Natural killer cell (primary cell): ENCODE results near the gene NUDT16L1. TPM values are rescaled to one million over a fixed set of nuclear protein-coding genes. Genes with fewer than 3 reads are reported as not detected.

ENCODE experiments used
- ATAC-seq, 3 donors: fragments of 150-1000 bp in 2 of 3; fragments of 200-7000 bp in 1 of 3; cut with Tn5 transposase; 1 replicate in 1 of 3; 2 replicates in 2 of 3; pipeline ENCODE4 v1.10.0; 2021; ENCODE audit warnings: mild to moderate bottlenecking in 2 of 3, moderate library complexity in 2 of 3
- DNase-seq, 2 donors: peaks; one replicate each; pipeline versions ENCODE4 v3.0.0 to v3.0.0-alpha.2; 2013 to 2021; ENCODE audit warnings: mixed read lengths in 1 of 2
- H3K27ac ChIP-seq: one replicate; pipeline ENCODE4 v1.5.1; 2013; ENCODE audit warnings: mild to moderate bottlenecking, low read length
- H3K27me3 ChIP-seq: one replicate; pipeline ENCODE4 v1.6.1; 2013; ENCODE audit warnings: low read length; ENCODE audit not compliant: control insufficient read depth, insufficient read depth
- H3K36me3 ChIP-seq: one replicate; pipeline ENCODE4 v1.6.1; 2013; ENCODE audit warnings: low read length; ENCODE audit not compliant: control insufficient read depth, insufficient read depth
- H3K4me1 ChIP-seq: one replicate; pipeline ENCODE4 v1.6.1; 2013; ENCODE audit warnings: low read length; ENCODE audit not compliant: control insufficient read depth, insufficient read depth
- H3K4me3 ChIP-seq: one replicate; pipeline ENCODE4 v1.5.1; 2013; ENCODE audit warnings: low read length
- H3K9me3 ChIP-seq: one replicate; pipeline ENCODE4 v1.6.1; 2013; ENCODE audit warnings: low read length; ENCODE audit not compliant: control insufficient read depth, insufficient read depth
- H3K27ac Mint-ChIP-seq, 2 donors: one replicate each; pipeline ENCODE4 v1.8.0; 2022; ENCODE audit warnings: mild to moderate bottlenecking in 2 of 2, mixed read lengths in 2 of 2, moderate library complexity in 1 of 2
- H3K27me3 Mint-ChIP-seq, 2 donors: one replicate each; pipeline ENCODE4 v1.8.0; 2022; ENCODE audit warnings: low read depth in 2 of 2, mixed read lengths in 2 of 2
- H3K36me3 Mint-ChIP-seq: one replicate; pipeline ENCODE4 v1.8.0; 2022; ENCODE audit warnings: mixed read lengths
- H3K4me1 Mint-ChIP-seq, 2 donors: one replicate each; pipeline ENCODE4 v1.8.0; 2022; ENCODE audit warnings: mixed read lengths in 2 of 2
- H3K4me3 Mint-ChIP-seq: one replicate; pipeline ENCODE4 v1.8.0; 2022; ENCODE audit warnings: mild to moderate bottlenecking, moderate library complexity, mixed read lengths
- H3K9me3 Mint-ChIP-seq, 2 donors: one replicate each; pipeline ENCODE4 v1.8.0; 2022; ENCODE audit warnings: mixed read lengths in 2 of 2
- WGBS: methylation state at CpG from one replicate; pipeline ENCODE4 v1.1.7; 2013; ENCODE audit warnings: missing lambda C conversion rate; ENCODE audit not compliant: insufficient coverage; 5-methylcytosine and 5-hydroxymethylcytosine counted together
- intact Hi-C: fragments of 100-400 bp; cut with micrococcal nuclease; formaldehyde crosslinking; loops from one replicate; pipeline ENCODE4 v1.14.2; 2022
- total RNA-seq, 4 donors: library from RNA; stranded (reverse); fragments of 120-200 nt in 1 of 4; gene quantifications; one replicate each; pipeline versions ENCODE4 v1.2.3 to v1.2.4, GENCODE V29; 2013 to 2022
- TF ChIP-seq, protein P1 (sequence below): fragments of 200-600 bp; IDR thresholded peaks from one replicate; pipeline ENCODE4 v1.8.0; 2022; ENCODE audit warnings: antibody characterized with exemption

Gene NUDT16L1
- total RNA-seq, 3 donors from 2014 or later (not counting 1 experiment from before 2014, with no cell fraction given), result 30.8 to 39.1 (median 35.0) TPM

DNA sequence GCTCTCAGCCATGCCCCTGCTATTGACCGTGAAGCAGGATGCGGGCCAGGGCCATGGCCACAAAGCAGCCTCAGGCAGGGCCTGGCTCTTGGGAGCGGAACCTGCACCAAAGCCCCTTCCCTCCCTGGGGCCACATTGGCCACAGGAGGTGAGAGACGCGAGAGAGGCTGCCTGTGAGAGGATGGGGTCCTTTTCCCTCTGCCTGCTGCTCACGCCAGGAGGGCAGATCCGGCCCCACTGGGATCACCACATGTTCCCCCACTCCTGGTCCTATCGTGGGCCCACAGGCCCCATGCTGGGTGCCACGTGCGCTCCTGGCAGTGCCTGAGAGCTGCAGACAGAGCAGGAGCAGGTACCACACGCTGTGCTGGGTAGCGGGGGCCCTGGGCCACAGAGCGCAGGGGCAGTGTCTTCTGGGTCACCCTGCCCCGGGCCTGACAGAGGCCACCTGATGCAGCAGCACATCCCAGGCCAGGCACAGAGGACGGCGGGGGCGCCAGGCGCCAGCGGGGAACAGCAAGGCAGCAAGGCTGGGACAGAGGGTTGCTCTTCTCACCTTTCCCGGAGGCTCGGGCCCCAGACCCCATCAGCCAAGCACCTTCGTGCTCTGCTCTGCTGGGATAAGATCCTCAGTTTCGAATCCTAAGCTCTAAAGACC is 9.2 kb upstream of the NUDT16L1 start:
- Mint-ChIP-seq H3K36me3 (no peaks in the 10 kb centered on the region), H3K9me3 (no peaks in the 10 kb centered on the region), H3K4me1 (peaks cover 0 to 9% of the 10 kb centered on the region in 2 donors), H3K4me3 (no peak overlapping the region), H3K27ac (no peak overlapping the region), H3K27me3 (no peaks in the 10 kb centered on the region)
- Histone ChIP-seq H3K9me3 (no peaks in the 10 kb centered on the region), H3K27me3 (no peaks in the 10 kb centered on the region), H3K4me1 (peaks cover 9% of the 10 kb centered on the region), H3K27ac (no peak overlapping the region), H3K36me3 (peaks cover 39% of the 10 kb centered on the region), H3K4me3 (no peak overlapping the region)
- no peak for ATAC-seq
- TF ChIP-seq, protein P1, sequence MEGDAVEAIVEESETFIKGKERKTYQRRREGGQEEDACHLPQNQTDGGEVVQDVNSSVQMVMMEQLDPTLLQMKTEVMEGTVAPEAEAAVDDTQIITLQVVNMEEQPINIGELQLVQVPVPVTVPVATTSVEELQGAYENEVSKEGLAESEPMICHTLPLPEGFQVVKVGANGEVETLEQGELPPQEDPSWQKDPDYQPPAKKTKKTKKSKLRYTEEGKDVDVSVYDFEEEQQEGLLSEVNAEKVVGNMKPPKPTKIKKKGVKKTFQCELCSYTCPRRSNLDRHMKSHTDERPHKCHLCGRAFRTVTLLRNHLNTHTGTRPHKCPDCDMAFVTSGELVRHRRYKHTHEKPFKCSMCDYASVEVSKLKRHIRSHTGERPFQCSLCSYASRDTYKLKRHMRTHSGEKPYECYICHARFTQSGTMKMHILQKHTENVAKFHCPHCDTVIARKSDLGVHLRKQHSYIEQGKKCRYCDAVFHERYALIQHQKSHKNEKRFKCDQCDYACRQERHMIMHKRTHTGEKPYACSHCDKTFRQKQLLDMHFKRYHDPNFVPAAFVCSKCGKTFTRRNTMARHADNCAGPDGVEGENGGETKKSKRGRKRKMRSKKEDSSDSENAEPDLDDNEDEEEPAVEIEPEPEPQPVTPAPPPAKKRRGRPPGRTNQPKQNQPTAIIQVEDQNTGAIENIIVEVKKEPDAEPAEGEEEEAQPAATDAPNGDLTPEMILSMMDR, result no peak
- DNase-seq, result no peak
- WGBS, result 98% methylated on average over 23 of the region's 23 CpGs
- intact Hi-C loops, result no loop called here

DNA sequence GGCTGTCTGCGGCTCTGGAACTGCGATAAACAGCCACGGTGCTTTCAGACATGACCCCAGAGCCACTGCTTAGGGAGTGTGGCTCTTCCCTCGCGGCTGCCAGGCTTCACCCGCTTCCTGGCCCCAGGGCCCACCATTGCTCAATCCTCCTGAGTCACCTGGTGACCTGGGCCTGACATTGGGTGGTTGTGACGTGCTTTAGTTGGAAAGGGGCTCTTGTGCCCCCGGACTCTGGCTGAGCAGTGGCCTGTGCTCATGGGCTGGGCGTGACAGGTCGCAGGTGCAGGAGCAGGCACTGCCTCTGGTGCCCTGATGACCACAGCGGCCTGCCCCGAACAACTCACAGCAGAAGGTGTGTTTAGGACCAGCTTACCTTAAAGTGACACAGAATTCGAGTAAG is 8.6 kb upstream of the NUDT16L1 start:
- 95% methylated on average over 13 of the region's 13 CpGs for WGBS
- H3K9me3 ChIP-seq, result no peaks in the 10 kb centered on the region
- Mint-ChIP-seq H3K4me3 (no peak overlapping the region), H3K9me3 (no peaks in the 10 kb centered on the region), H3K27me3 (no peaks in the 10 kb centered on the region), H3K36me3 (no peaks in the 10 kb centered on the region), H3K4me1 (peaks cover 0 to 9% of the 10 kb centered on the region in 2 donors), H3K27ac (no peak overlapping the region)
- peaks cover 9% of the 10 kb centered on the region for H3K4me1 ChIP-seq
- peaks cover 38% of the 10 kb centered on the region for H3K36me3 ChIP-seq
- DNase-seq, result no peak
- intact Hi-C loops, result no loop called here
- no peak for ATAC-seq
- TF ChIP-seq, protein P1, result no peak
- no peak overlapping the region for H3K27ac ChIP-seq
- H3K4me3 ChIP-seq, result no peak overlapping the region
- H3K27me3 ChIP-seq, result no peaks in the 10 kb centered on the region

DNA sequence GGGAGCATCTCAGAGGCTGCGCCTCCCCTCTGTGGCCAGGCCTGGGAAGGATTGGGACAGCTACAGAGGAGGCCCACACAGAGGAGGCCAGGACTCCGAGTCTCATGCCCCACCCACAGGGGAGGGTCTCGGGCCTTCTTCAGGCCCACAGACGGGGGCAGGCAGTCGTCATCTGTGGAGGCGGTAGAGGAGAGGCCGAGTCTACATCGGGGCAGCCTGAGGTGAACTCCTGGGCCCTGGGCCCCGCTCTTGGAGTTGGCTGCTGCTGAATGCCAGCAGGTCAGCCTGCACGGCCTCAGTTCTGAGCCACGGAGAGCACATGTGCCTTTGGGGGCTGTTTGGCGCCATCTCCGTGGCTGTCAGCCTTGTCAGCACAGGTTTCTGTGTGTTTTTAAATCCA is 8.1 kb upstream of the NUDT16L1 start:
- no peak overlapping the region for H3K27ac Mint-ChIP-seq
- intact Hi-C loops, result no loop called here

More for the DNA sequence above, 8.1 kb upstream of the NUDT16L1 start:
- Mint-ChIP-seq H3K4me3 (no peak overlapping the region), H3K27me3 (no peaks in the 10 kb centered on the region), H3K36me3 (no peaks in the 10 kb centered on the region), H3K4me1 (peaks cover 0 to 9% of the 10 kb centered on the region in 2 donors), H3K9me3 (no peaks in the 10 kb centered on the region)
- no peak for DNase-seq
- Histone ChIP-seq H3K36me3 (peaks cover 38% of the 10 kb centered on the region), H3K27me3 (no peaks in the 10 kb centered on the region), H3K4me1 (peaks cover 9% of the 10 kb centered on the region), H3K27ac (no peak overlapping the region), H3K9me3 (no peaks in the 10 kb centered on the region), H3K4me3 (no peak overlapping the region)
- TF ChIP-seq, protein P1, result no peak
- ATAC-seq, result no peak
- 92% methylated on average over 13 of the region's 13 CpGs for WGBS
